DOHH2 (cell line): ENCODE data around the gene HMX1.

Source experiments
- H3F3A ChIP-seq: fragments of 200-600 bp; sonication (generic), shearing (Covaris generic); 2 replicates; pipeline ENCODE4 v1.6.0; 2016; ENCODE audit warnings: antibody characterized with exemption, mild to moderate bottlenecking; ENCODE audit not compliant: control insufficient read depth, insufficient read depth
- H3K27ac ChIP-seq: fragments of 200-600 bp; sonication (generic); 2 replicates; pipeline ENCODE4 v1.5.1; 2014; ENCODE audit warnings: low read depth, mild to moderate bottlenecking, low read length, moderate library complexity
- H3K27me3 ChIP-seq: fragments of 200-600 bp; sonication (generic); 2 replicates; pipeline ENCODE4 v1.6.1; 2014; ENCODE audit warnings: mild to moderate bottlenecking, low read length, mixed read lengths; ENCODE audit not compliant: control insufficient read depth
- H3K36me3 ChIP-seq: fragments of 200-600 bp; sonication (generic); 2 replicates; pipeline ENCODE4 v1.6.1; 2014; ENCODE audit warnings: mild to moderate bottlenecking, low read length, moderate library complexity, mixed read lengths; ENCODE audit not compliant: control insufficient read depth
- H3K4me1 ChIP-seq: fragments of 200-600 bp; sonication (generic); 2 replicates; pipeline ENCODE4 v1.6.1; 2014; ENCODE audit warnings: mild to moderate bottlenecking, low read length, mixed read lengths; ENCODE audit not compliant: control insufficient read depth
- H3K4me2 ChIP-seq: fragments of 200-600 bp; sonication (generic); 2 replicates; pipeline ENCODE4 v1.6.0; 2014; ENCODE audit warnings: mild to moderate bottlenecking, low read length, moderate library complexity
- H3K4me3 ChIP-seq: fragments of 200-600 bp; sonication (generic); 2 replicates; pipeline ENCODE4 v1.5.1; 2014; ENCODE audit warnings: mild to moderate bottlenecking, low read length, mixed read lengths
- H3K79me2 ChIP-seq: fragments of 200-600 bp; sonication (generic); 2 replicates; pipeline ENCODE4 v1.6.1; 2014; ENCODE audit warnings: mild to moderate bottlenecking, low read length, mixed read lengths; ENCODE audit not compliant: control insufficient read depth
- H3K9me2 ChIP-seq: fragments of 200-600 bp; sonication (generic); replicated peaks from 2 replicates; pipeline ENCODE4 v1.6.1; 2014; ENCODE audit warnings: mild to moderate bottlenecking, low read length, mixed read lengths; ENCODE audit not compliant: control insufficient read depth
- H3K9me3 ChIP-seq: fragments of 200-600 bp; sonication (generic); 2 replicates; pipeline ENCODE4 v1.6.1; 2014; ENCODE audit warnings: antibody characterized with exemption, low read length, mixed read lengths; ENCODE audit not compliant: control insufficient read depth, insufficient read depth
- H4K20me1 ChIP-seq: fragments of 200-600 bp; sonication (generic); 2 replicates; pipeline ENCODE4 v1.6.0; 2014; ENCODE audit warnings: low read depth, mild to moderate bottlenecking, antibody characterized with exemption, low read length, moderate library complexity; ENCODE audit not compliant: control insufficient read depth, insufficient read depth
- EZH2phosphoT487 ChIP-seq: fragments of 200-600 bp; sonication (generic); IDR thresholded peaks from 2 replicates; pipeline ENCODE4 v1.6.1; 2017; ENCODE audit warnings: borderline replicate concordance, mild to moderate bottlenecking, antibody characterized with exemption, low read length, moderate library complexity, mixed read lengths
- TF ChIP-seq, protein P1 (sequence below): fragments of 200-600 bp; sonication (generic); IDR thresholded peaks from one replicate; pipeline ENCODE4 v1.5.1; 2014; ENCODE audit warnings: antibody characterized with exemption, mild to moderate bottlenecking, low read depth, low read length; ENCODE audit not compliant: poor library complexity, severe bottlenecking

The HMX1 gene

DNA sequence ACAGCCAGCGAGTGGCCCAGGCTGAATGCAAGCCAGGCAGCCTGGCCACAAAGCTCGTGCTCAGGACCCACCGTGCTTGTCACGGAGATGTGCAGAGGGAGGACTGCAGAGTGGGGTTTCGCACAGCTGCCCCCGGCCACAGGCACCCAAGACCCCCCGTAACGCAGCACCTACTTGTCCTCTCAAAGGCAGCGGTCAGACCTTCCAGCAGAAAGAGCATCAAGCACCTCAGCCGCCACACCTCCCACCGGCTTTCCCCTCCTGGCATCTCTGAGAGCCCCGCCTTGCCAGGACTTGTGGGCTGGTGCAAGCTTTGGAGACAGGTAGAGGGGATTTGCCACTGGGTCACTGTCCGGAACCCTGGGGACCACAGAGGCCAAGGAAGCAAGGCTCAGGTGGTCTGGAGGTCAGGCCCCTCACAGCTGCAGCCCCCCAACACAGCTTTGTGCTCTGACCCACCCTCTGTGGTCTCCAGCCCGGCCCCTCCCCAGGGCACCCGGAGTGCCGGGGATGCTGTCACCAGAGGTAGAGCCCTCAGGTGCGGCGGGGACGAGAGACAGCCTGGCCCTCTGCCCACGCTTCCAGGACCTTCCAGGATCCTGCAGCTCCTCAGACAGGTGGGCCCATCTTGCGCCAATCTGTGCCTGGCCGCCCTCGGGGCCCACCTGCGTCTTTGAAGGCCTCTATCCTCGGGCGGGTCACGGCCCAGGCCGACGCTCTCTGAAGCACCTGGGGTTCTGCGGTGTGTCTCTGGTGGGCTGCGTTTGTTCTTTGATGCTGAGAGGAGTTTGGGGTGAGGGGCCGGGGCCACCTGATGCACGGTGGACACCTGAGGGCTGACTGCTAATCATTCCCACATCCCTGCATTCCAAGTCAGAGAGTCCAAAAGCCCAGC is 34.4 kb upstream of the HMX1 start:
- Histone ChIP-seq H3K27ac (no peak overlapping the region), H3K4me3 (no peak overlapping the region), H3F3A (no peaks in the 10 kb centered on the region), H3K9me3 (no peaks in the 10 kb centered on the region), H3K36me3 (no peaks in the 10 kb centered on the region), H3K4me2 (no peak overlapping the region), H3K4me1 (no peaks in the 10 kb centered on the region), H3K79me2 (no peaks in the 10 kb centered on the region), H4K20me1 (no peaks in the 10 kb centered on the region), H3K27me3 (no peaks in the 10 kb centered on the region), H3K9me2 (no peaks in the 10 kb centered on the region)
- no peak for TF ChIP-seq EZH2phosphoT487
- TF ChIP-seq, protein P1, sequence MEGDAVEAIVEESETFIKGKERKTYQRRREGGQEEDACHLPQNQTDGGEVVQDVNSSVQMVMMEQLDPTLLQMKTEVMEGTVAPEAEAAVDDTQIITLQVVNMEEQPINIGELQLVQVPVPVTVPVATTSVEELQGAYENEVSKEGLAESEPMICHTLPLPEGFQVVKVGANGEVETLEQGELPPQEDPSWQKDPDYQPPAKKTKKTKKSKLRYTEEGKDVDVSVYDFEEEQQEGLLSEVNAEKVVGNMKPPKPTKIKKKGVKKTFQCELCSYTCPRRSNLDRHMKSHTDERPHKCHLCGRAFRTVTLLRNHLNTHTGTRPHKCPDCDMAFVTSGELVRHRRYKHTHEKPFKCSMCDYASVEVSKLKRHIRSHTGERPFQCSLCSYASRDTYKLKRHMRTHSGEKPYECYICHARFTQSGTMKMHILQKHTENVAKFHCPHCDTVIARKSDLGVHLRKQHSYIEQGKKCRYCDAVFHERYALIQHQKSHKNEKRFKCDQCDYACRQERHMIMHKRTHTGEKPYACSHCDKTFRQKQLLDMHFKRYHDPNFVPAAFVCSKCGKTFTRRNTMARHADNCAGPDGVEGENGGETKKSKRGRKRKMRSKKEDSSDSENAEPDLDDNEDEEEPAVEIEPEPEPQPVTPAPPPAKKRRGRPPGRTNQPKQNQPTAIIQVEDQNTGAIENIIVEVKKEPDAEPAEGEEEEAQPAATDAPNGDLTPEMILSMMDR = no peak

DNA sequence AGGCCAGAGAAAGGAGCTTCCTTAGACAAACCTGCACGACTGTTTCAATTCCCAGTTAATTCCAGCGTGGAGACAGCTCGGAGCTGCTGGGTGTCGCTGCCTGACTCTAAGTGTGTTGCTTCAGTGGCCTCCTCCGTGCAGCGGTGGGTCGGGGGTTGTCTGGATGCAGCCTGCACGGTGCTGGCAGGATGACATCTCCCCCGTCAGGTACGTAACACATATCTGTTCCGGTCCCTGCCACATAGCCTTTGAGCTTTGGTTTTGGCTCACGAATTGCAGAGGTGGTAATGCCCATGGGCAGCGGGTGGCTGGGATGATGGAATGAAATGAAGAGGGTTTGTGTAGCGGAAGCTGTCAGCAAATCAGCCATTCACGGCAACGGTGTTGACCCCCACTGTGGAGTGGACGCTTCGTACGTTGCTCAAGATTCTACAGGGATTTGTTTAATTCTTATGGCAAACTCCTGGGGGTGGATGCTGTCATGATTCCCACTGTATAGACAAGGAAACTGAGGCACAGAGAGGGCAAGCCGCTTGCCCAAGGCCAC is 33.7 kb upstream of the HMX1 start:
- H3K27me3 ChIP-seq = no peaks in the 10 kb centered on the region
- no peaks in the 10 kb centered on the region for H3K36me3 ChIP-seq
- H3K79me2 ChIP-seq = no peaks in the 10 kb centered on the region
- no peaks in the 10 kb centered on the region for H4K20me1 ChIP-seq
- no peaks in the 10 kb centered on the region for H3K4me1 ChIP-seq
- no peaks in the 10 kb centered on the region for H3K9me3 ChIP-seq
- no peak overlapping the region for H3K4me2 ChIP-seq
- no peaks in the 10 kb centered on the region for H3K9me2 ChIP-seq
- TF ChIP-seq, protein P1 = no peak
- no peak for TF ChIP-seq EZH2phosphoT487
- H3K27ac ChIP-seq = no peak overlapping the region
- H3K4me3 ChIP-seq = no peak overlapping the region
- H3F3A ChIP-seq = no peaks in the 10 kb centered on the region

DNA sequence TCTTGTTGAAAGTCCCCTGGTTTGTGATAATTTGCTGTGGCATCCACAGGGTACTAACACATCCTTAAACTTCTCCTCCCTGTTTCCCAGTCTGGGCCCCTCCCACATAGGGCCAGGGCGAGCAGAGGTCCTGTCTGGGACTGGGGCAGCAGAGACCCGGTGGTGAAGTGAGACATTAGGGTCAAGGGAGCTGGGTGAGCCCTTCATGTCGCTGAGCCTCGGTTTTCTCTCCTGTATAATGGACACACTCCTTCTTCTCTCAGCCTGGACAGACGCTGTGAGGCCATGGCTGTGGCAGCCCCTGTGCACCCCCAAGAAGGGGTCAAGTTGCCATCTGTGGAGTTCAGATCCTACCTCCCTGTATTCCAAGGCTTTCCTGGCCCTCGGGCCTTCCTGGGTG is 33.0 kb upstream of the HMX1 start:
- Histone ChIP-seq H3K9me3 (no peaks in the 10 kb centered on the region), H3K27ac (no peak overlapping the region), H3K4me1 (no peaks in the 10 kb centered on the region), H3K27me3 (no peaks in the 10 kb centered on the region), H3K79me2 (no peaks in the 10 kb centered on the region), H3K9me2 (no peaks in the 10 kb centered on the region), H4K20me1 (no peaks in the 10 kb centered on the region), H3K4me3 (no peak overlapping the region), H3K36me3 (no peaks in the 10 kb centered on the region), H3F3A (no peaks in the 10 kb centered on the region), H3K4me2 (no peak overlapping the region)
- no peak for TF ChIP-seq EZH2phosphoT487
- TF ChIP-seq, protein P1 = no peak
